Fibroblast of lung (primary cell): ENCODE data around the gene PKD1L1. TPM values are rescaled to one million over a fixed set of nuclear protein-coding genes. Genes with fewer than 3 reads are reported as not detected.

Experiments
- DNase-seq, 2 donors: peaks; one replicate each; pipeline versions ENCODE4 v3.0.0 to v3.0.0-alpha.2; 2010; ENCODE audit warnings: low read depth in 2 of 2
- H2AFZ ChIP-seq: 2 replicates; pipeline ENCODE4 v1.5.1; 2012; ENCODE audit warnings: low read length, control low read depth, inconsistent platforms
- H3K27ac ChIP-seq: 2 replicates; pipeline ENCODE4 v1.5.1; 2011; ENCODE audit warnings: low read length, control low read depth; ENCODE audit not compliant: insufficient read depth
- H3K27me3 ChIP-seq: 2 replicates; pipeline ENCODE4 v1.5.1; 2011; ENCODE audit warnings: mild to moderate bottlenecking, low read length; ENCODE audit not compliant: control insufficient read depth, insufficient read depth
- H3K36me3 ChIP-seq: 2 replicates; pipeline ENCODE4 v1.5.1; 2011; ENCODE audit warnings: low read length; ENCODE audit not compliant: control insufficient read depth, insufficient read depth
- H3K4me1 ChIP-seq: 2 replicates; pipeline ENCODE4 v1.5.1; 2011; ENCODE audit warnings: low read length; ENCODE audit not compliant: control insufficient read depth, insufficient read depth; ENCODE audit errors: extremely low read depth
- H3K4me2 ChIP-seq: 2 replicates; pipeline ENCODE4 v1.5.1; 2011; ENCODE audit warnings: low read length, control low read depth; ENCODE audit not compliant: insufficient read depth; ENCODE audit errors: extremely low read depth
- H3K4me3 ChIP-seq, 4 experiments: fragments of 200-600 bp in 1 of 4; sonication (generic) in 1 of 4; replicated peaks in 1 of 4; 2 replicates each; pipeline ENCODE4 v1.5.1; 2011 to 2016; ENCODE audit warnings: low read length in 4 of 4, low read depth in 3 of 4, mild to moderate bottlenecking in 3 of 4, control low read depth in 2 of 4, inconsistent platforms in 1 of 4, mixed read lengths in 1 of 4; ENCODE audit not compliant: insufficient read depth in 1 of 4; ENCODE audit errors: control extremely low read depth in 1 of 4
- H3K79me2 ChIP-seq: 2 replicates; pipeline ENCODE4 v1.5.1; 2012; ENCODE audit warnings: mild to moderate bottlenecking, low read length, inconsistent platforms; ENCODE audit not compliant: control insufficient read depth, insufficient read depth
- H3K9ac ChIP-seq: 2 replicates; pipeline ENCODE4 v1.5.1; 2011; ENCODE audit warnings: mild to moderate bottlenecking, low read length, control low read depth; ENCODE audit not compliant: insufficient read depth
- H3K9me3 ChIP-seq: 2 replicates; pipeline ENCODE4 v1.5.1; 2012; ENCODE audit warnings: low read depth, low read length; ENCODE audit not compliant: control insufficient read depth, insufficient read depth
- H4K20me1 ChIP-seq: 2 replicates; pipeline ENCODE4 v1.5.1; 2011; ENCODE audit warnings: low read length; ENCODE audit not compliant: control insufficient read depth, insufficient read depth; ENCODE audit errors: extremely low read depth
- EZH2 ChIP-seq: IDR thresholded peaks from 2 replicates; pipeline ENCODE4 v1.5.1; 2012; ENCODE audit warnings: low read length, control low read depth, mild to moderate bottlenecking; ENCODE audit errors: missing control alignments
- polyA plus RNA-seq, 2 donors: library from polyadenylated mRNA; depleted of rRNA in 1 of 2; stranded (reverse) in 1 of 2; unstranded in 1 of 2; fragments of >200 nt; gene quantifications; 2 replicates each; pipeline ENCODE4 v1.2.1, GENCODE V29; 2011 to 2012; ENCODE audit warnings: missing spikeins in 1 of 2
- total RNA-seq: library from RNA; depleted of rRNA; stranded (reverse); fragments of >200 nt; gene quantifications from 2 replicates; pipeline ENCODE4 v1.2.1, GENCODE V29; 2014
- TF ChIP-seq, protein P1 (sequence below), 2 donors: IDR thresholded peaks in 1 of 2; conservative IDR thresholded peaks in 1 of 2; 1 replicate in 1 of 2; 2 replicates in 1 of 2; pipeline ENCODE4 v1.5.1; 2011 to 2012; ENCODE audit warnings: low read length in 2 of 2, control low read depth in 1 of 2, inconsistent platforms in 1 of 2, low read depth in 1 of 2, mild to moderate bottlenecking in 1 of 2

Gene PKD1L1
- total and polyA plus RNA-seq, 2 donors (not counting 1 experiment from before 2014, with no cell fraction given) = under 0.01 to 0.12 TPM

GRCh38 chr7:47808321-47808720, 139.9 kb downstream of the PKD1L1 start:
- H3K36me3 ChIP-seq = no peaks in the 10 kb centered on the region
- peaks cover 12% of the 10 kb centered on the region for H3K4me1 ChIP-seq
- no peak overlapping the region for H3K4me2 ChIP-seq
- H3K79me2 ChIP-seq = no peaks in the 10 kb centered on the region
- no peak overlapping the region for H3K4me3 ChIP-seq
- no peaks in the 10 kb centered on the region for H4K20me1 ChIP-seq
- TF ChIP-seq, protein P1, sequence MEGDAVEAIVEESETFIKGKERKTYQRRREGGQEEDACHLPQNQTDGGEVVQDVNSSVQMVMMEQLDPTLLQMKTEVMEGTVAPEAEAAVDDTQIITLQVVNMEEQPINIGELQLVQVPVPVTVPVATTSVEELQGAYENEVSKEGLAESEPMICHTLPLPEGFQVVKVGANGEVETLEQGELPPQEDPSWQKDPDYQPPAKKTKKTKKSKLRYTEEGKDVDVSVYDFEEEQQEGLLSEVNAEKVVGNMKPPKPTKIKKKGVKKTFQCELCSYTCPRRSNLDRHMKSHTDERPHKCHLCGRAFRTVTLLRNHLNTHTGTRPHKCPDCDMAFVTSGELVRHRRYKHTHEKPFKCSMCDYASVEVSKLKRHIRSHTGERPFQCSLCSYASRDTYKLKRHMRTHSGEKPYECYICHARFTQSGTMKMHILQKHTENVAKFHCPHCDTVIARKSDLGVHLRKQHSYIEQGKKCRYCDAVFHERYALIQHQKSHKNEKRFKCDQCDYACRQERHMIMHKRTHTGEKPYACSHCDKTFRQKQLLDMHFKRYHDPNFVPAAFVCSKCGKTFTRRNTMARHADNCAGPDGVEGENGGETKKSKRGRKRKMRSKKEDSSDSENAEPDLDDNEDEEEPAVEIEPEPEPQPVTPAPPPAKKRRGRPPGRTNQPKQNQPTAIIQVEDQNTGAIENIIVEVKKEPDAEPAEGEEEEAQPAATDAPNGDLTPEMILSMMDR (conservative IDR thresholded peaks at IDR 0.05 in 1 of 2, IDR thresholded peaks at IDR 0.05 in 1 of 2; ENCODE audit: low read depth in 1 of 2, low read length in 2 of 2) = no peak
- no peak for TF ChIP-seq EZH2
- no peak for DNase-seq
- H2AFZ ChIP-seq = no peak overlapping the region
- no peaks in the 10 kb centered on the region for H3K9me3 ChIP-seq
- H3K27me3 ChIP-seq = no peaks in the 10 kb centered on the region
- no peak overlapping the region for H3K9ac ChIP-seq
- no peak overlapping the region for H3K27ac ChIP-seq

DNA sequence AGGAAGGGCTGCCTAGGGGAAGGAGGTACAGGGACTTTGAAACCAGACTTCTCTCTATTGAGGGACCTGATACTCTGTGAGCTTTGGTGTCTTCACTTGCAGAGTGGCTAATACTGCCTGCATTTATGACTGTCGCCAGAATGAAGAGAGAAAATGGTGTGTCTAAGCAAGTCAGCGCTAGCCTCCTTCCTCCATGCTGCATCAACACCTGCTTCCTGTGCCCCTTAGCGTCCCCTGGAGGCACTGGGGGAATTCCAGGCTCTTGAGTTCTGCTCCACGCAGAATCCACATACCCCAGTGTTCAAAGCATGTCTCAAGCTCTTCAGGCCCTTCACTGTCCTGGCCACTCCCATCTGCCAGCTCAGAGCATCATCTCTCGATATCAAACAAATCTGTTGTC, 140.5 kb downstream of the PKD1L1 start:
- no peak for DNase-seq
- Histone ChIP-seq H3K4me3 (no peak overlapping the region), H3K36me3 (no peaks in the 10 kb centered on the region), H3K27ac (no peak overlapping the region), H3K4me2 (no peak overlapping the region), H4K20me1 (no peaks in the 10 kb centered on the region), H3K4me1 (peaks cover 12% of the 10 kb centered on the region), H3K9ac (no peak overlapping the region), H3K9me3 (no peaks in the 10 kb centered on the region), H3K27me3 (no peaks in the 10 kb centered on the region), H2AFZ (no peak overlapping the region), H3K79me2 (no peaks in the 10 kb centered on the region)
- TF ChIP-seq EZH2 = no peak
- TF ChIP-seq, protein P1 (conservative IDR thresholded peaks at IDR 0.05 in 1 of 2, IDR thresholded peaks at IDR 0.05 in 1 of 2; ENCODE audit: low read depth in 1 of 2, low read length in 2 of 2) = no peak

DNA sequence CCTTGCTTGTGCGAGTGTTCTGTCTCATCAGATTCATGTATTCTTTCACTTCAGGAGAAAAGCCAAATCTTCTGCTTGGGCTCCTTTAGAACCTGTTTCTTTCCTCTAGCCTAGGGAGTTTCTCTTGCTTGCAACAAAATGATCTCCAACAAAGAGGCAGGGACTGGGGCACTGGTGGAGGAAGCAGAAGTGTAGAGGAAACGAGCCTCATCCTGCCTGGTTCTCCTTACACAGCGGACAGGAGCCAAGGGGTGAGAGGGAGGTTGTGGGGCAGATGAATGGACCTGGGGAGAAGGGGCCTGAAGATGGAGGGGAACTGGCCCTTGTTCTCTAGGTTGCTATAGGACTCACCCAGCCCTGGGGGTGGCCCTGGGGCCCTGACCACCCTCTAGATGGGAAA, 141.1 kb downstream of the PKD1L1 start:
- H2AFZ ChIP-seq = peak overlapping the region; percentile 54
- H3K27ac ChIP-seq = no peak overlapping the region
- no peak overlapping the region for H3K4me2 ChIP-seq
- no peaks in the 10 kb centered on the region for H3K79me2 ChIP-seq
- no peaks in the 10 kb centered on the region for H3K36me3 ChIP-seq
- no peak for DNase-seq
- no peak overlapping the region for H3K9ac ChIP-seq
- peaks cover 12% of the 10 kb centered on the region for H3K4me1 ChIP-seq
- H3K27me3 ChIP-seq = no peaks in the 10 kb centered on the region
- no peak overlapping the region for H3K4me3 ChIP-seq
- H4K20me1 ChIP-seq = no peaks in the 10 kb centered on the region
- TF ChIP-seq, protein P1 (conservative IDR thresholded peaks at IDR 0.05 in 1 of 2, IDR thresholded peaks at IDR 0.05 in 1 of 2; ENCODE audit: low read depth in 1 of 2, low read length in 2 of 2) = no peak
- TF ChIP-seq EZH2 = no peak
- no peaks in the 10 kb centered on the region for H3K9me3 ChIP-seq
